HG03045 (cell line): ENCODE measurements around the gene NEDD4.
"Not testable (repeated sequence)": the region's sequence is repeated elsewhere in the genome, so short reads cannot be mapped to it uniquely, and the experiment has no call there.

ENCODE experiments used
- ATAC-seq: cut with Tn5 transposase; IDR thresholded peaks from one replicate; pipeline ENCODE4 v1.9.1; 2021; ENCODE audit warnings: mild to moderate bottlenecking, moderate library complexity; ENCODE audit not compliant: unreplicated experiment

NEDD4 gene

DNA sequence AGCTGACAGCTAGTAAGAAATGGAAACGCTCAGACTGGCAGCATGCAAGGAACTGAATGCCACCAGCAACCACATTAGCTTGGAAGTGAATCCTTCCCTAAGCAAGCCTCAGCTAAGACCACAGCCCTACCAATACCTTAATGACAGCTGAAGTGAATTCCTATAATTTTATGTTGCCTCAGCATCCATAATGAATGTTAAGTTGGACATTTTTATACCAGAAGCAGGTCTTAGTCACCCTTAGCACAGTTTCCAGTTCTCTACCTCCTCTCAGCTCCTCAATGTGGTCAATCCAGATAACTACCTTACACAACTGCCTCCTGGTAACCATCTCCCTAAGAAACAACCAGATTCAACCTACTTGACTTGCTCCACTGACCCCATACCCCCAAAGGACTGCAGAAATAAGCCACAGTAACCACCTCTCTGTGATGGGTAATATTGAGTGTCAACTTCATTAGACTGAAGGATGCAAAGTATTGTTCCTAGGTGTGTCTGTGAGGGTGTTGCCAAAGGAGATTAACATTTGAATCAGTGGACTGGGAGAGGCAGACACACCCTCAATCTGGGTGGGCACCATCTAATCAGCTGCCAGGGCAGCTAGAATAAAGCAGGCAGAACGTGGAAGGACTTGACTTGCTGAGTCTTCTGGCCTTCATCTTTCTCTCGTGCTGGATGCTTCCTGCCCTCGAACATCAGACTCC is 33.5 kb downstream of the NEDD4 start:
- ATAC-seq = no peak

DNA sequence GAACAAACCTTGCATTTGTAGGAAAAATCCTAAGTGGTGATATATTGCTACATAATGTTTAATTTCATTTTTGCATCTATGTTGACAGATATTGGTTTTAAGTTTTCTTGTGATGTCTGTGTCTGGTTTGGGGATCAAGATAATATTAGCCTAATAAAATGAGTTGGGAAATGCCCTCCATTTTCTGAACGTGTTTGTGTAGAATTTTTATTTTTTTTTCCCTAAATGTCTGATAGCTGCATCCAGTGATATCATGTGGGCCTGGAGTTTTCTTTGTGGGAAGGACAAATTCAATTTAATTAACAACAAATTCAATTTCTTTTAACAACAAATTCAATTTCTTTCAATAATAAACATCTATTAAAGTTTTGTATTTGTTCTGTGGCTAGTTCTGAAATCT is 35.1 kb downstream of the NEDD4 start:
- ATAC-seq = no peak

DNA sequence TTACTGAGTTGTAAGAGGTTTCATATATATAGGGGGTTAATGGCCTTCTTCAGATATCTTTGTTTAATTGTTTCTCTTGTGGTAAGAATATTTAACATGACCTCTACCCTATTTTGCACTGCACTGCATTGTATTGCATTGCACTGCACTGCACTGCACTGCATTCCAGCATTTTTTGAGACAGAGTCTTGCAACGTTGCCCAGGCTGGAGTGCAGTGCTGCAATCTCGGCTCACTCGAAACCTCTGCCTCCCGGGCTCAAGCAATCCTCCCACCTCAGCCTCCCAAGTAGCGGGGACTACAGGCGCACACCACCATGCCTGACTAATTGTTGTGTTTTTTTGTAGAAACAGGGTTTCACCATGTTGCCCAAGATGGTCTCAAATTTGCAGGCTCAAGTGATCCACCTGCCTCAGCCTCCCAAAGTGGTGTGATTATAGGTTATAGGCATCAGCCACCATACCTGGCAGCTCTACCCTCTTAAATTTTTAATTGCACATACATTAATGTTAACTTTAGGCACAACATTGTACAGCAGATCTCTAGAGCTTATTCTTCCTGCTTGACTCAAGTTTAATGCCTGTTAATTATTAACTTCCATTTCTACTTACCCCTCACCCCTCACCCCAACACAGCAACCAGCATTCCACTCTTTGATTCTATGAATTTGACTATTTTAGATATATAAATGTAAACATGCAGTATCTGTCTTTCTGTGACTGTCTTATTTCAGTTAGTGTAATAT is 38.4 kb downstream of the NEDD4 start:
- ATAC-seq = no peak

DNA sequence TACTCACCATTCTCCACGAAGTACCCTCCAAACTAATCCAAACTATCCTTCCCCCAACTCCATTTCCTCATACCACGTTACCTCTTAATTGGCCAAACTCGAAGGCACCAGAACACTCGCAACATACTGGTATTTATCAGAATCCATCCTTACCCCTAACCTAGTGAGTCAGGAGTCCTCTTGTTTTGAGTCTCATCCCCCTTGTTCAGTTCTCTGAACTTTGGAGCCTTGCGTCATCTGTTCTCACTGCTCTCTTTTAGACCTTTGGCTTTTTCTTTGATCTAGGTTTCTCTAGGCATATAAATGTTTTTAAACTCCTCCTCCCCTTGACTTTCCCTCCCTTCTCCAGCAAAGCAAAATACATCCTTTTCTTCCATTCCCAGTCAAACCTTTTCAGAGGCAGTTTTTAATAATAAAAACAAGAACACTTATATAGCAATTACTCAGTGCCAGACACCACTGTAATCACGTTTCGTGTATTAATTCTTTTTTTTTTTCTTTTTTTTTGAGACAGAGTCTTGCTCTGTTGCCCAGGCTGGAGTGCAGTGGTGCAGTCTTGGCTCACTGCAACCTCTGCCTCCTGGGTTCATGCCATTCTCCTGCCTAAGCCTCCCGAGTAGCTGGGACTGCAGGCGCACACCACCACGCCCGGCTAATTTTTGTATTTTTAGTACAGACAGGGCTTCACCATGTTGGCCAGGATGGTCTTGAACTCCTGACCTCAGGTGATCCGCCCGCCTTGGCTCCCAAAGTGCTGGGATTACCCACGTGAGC is 40.7 kb downstream of the NEDD4 start:
- not testable (repeated sequence) for ATAC-seq

DNA sequence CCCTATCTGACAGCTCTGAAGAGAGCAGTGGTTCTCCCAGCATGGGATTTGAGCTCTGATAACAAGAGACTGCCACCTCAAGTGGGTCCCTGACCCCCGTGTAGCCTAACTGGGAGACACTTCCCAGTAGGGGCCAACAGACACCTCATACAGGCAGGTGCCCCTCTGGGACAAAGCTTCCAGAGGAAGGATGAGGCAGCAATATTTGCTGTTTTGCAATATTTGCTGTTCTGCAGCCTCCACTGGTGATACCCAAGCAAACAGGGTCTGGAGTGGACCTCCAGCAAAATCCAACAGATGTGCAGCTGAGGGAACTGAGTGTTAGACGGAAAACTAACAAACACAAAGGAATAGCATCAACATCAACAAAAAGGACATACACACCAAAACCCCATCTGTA is 48.8 kb downstream of the NEDD4 start:
- ATAC-seq = not testable (repeated sequence)

DNA sequence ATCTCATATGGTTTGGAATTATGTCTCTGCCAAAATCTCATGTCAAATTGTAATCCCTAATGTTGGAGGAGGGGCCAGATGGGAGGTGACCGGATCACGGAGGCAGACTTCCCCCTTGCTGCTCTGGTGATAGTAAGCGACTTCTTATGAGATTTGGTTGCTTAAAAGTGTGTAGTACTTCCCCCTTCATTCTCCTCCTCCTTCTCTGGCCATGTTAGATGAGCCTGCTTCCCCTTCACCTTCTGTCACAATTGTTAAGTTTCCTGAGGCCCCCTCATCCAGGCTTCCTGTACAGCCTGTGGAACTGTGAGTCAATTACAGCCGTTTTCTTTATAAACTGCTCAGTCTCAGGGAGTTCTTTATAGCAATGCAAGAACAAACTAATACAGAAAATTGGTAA is 51.1 kb downstream of the NEDD4 start:
- ATAC-seq = no peak

DNA sequence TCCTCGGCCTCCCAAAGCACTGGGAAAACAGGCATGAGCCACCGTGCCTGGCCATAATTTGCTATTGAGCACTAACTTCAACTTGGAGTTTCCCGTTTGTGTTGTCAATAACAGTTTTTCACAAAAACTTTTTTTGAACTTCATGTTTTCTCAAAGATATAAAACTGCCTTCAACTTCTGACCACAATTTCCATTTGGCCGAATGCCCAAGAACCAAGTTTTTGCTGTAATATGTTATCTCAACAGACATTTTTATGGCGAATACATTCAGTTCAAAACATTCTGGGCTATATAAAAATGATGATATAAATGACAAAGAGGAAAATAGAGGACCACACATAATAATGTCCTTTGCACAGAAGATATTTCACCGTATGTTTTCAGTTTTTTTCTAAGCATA is 56.4 kb downstream of the NEDD4 start:
- ATAC-seq = no peak

DNA sequence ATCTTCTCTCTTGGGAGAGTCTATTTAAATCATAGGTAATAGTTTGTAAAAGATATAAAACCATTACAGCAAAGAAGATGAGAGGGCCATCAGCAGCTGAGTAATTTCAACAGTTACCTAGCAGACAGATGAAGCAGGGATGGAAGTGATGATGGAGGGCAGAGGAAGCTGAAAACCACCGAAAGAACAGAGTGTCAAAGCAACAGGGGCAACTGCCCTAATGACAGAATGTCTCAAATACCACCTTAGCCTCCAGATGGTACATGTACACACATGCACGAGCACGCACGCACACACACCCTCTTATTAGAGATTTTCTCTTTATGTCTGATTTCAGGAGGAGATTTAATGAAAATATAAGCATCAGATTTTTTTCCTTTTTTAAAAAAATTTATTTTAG is 64.5 kb downstream of the NEDD4 start:
- ATAC-seq = no peak

DNA sequence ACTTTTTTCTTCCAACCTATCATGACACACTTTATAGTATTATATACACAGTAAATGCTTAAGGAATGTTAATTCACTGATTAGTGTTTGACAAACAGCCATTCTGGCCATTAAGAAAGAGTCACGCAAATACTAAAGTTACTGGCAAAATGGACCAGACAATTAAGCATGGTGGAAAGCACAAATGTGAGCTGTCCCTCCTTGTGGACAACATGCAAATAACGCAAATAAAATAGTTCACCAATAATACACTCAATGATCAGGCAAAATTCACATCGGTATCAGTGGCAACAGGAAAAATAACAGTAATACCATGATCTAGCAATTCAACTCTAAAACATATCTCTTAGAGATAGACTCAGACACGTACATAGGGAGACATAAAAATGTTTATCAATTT is 71.7 kb downstream of the NEDD4 start:
- ATAC-seq = no peak

DNA sequence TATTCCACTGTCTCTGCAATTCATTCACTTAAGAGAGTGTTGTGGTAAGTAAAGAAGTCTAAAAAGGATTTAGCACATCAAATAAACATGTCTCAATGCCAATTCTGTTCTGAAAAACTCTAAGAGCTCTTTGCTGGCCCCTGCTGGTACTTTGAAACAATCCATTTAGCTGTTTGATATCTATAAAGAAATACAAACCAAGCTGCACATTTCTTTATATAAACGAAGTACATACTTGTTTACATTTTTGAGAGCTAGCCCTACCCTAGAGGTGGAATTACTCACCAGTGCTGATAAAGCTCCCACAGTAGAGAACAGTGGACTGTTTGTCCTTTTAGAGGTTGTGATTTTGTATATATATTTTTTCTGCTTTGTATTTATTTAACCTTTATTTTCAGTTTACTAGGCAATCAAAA is 75.5 kb downstream of the NEDD4 start:
- no peak for ATAC-seq

DNA sequence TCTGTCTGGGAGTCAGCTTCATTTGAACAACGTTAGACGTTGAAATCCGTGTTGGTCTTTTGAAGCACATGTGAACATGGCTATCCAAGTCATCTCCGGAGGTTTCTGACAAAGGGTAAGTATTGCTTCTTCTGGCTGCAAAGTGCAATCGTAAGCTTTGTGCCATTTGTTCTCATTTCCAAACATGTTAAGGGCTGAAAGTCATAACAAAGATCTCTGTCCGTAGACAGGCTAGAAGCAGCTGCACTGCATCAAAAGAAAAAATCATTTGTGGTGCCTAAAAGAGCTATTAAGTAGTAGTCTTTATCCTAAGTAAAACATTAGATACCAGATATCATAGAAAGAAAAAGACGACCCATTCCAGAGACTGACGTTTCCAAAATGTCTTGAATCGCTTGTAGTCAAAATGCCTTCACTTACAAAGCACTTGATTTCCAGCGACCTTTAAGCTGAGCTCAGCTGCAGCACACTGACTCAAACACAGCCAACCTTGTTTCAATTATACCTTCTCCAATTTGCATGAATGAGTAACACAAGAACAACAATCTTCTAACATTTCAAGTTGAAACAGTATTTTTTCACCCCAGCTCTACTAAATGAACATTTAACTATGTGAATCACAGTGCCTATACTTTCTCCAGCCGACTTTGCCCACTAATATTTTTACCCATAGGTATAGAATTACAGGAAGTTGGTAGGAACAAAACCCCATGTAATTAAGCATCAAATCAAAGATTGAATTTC is 76.6 kb downstream of the NEDD4 start:
- no peak for ATAC-seq

DNA sequence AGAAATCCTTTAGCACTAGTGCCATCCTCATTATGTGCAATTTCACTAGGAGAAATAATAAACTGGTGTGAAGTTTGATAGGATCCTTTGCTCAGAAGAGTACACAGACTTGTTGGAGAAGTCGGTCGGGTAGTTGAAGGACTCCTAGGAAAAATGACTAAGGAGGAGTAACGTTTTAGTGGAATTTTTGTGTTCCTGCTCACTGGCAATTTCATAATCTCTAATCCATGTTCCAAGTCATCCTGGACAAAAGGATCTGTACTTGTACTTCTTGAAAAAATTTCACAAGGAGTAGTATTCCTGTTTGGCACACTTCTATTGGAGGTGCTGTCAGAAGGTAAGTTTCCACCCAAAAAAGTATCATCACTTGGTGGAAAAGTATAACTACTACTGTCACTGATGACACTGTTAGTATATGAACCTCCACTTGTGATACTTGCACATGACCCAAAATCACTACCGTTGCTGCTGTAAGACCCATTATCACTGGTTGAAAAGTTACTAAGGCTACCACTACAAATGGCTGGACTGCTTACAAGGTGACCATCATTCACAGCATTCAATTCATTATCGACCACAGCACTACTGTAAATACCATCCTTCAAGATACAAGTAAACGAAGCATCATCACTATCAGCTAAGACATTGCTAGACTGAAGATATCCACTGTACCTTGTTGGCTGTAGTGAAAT is 77.4 kb downstream of the NEDD4 start:
- no peak for ATAC-seq

DNA sequence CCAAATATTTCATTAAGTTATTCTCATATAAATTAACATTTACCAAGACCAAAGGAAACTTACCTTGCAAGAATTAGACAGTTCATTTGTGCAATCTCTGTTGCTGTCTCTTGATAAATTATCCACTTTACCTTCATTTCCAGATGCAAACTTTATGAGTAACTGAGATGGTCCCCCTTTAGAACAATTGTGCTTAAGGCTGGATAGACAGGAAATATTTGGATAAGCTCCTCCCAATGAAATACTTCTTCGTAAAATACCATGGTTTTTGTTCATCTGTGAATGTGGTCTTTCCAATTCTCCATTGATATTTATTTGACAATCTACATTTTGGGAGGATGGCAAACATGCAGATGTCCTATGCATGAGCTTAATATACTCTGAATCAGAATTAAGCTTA is 78.2 kb downstream of the NEDD4 start:
- ATAC-seq = no peak

DNA sequence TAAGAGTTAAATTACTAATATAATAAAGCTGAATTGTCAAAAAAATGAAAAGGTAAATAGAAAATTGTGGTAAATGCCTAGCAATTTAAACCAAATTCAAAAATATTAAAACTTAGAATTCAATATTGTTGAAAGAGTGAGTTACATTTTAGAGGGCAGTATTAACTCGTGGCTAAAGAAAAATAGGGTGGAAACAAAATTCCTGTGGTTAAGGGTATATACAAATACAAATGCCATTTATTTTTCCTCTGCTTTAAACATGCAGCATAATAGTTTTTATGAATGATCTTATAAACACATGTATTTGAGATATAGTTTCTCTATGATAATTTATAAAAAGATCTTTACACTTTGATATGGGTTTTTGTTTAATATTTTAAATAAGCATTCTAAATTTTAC is 79.0 kb downstream of the NEDD4 start:
- no peak for ATAC-seq

DNA sequence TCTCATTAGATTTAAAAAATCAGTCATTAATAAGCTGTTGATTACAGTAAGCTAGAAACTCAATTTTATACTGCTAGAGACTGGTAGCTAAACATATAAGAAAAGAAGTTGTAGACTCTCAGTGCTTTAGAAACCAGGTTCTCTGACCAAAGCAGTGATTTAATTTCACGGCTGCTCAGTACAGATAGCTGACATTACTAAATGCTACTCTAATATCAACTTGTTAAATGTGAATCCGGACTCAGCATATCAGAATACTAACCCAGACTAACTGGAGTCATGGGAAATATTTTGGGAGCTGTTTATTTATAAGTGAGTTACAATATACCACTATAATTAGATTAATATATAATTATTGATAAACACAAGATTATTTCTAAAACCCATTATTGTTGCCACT is 80.4 kb downstream of the NEDD4 start:
- no peak for ATAC-seq

DNA sequence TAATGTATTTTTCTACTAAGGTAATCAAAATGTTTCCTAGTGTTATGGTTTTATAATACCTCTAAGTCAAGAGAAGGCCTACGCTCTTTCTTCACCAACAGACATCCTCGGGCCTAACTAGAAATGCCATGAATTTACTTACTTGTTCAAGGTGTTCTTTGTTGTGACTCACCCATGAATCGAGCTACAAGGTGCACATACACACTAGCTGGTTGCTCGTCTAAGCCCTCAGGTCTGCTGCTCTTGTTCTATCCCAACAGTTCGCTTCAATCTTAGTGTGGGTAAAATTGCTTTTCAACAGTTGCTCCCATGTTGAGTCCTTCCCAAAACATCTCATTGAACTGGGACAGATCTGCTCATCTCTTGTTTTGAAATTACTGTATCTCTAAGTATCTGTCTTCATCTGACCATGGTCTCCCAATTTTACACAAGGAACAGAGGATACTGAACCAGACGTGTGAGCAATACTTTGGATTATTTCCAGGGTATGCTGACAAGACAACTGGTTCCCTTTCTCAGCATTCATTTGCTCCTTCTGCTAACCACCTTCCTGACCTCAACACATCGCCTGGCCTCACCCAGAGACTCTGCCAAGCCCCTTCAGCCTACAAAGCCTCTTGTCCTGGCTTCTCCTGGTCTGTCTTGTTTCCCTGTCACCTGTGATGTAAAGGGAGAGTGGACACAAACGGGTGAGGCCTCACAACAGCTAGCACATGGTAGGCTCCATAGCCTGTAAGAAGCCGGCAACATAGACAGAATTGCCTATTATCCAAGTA is 84.2 kb downstream of the NEDD4 start:
- ATAC-seq = no peak

DNA sequence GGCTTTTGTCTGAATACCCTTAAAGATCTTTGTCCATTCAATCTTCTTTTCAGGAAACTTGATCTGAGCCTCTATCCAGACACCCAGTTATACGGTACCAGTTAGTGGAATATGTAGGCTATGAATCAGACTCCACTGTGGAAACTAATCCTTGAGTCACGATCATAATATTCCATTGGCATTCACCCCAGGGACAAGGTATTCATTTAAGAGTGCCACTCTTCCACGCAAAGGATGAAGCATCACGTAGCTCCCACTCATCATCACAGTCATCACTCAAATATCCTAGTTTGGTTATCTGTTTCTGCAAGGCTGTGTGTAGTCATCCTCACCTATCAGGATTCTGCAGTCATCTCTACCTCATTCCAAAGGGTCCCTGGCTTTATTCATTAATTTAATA is 85.6 kb downstream of the NEDD4 start:
- ATAC-seq = no peak

DNA sequence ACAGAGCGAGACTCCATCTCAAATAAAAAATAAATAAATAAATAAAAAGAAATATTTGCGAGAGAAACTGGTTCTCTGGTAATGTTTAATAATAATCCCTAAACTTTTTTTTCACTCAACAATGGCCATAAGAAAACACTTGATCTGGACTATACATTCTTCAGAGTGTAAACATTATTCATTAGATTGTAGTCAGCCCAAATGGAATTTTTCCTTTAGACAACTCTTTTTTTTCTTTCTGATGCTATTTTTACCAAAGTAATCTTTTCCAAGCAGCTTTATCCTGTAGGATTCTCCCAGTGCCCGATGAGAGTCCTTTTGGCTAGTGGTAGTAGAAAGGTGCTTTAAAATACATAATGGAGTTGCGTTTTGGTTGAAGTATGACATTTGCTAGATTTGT is 90.4 kb downstream of the NEDD4 start:
- ATAC-seq = no peak

DNA sequence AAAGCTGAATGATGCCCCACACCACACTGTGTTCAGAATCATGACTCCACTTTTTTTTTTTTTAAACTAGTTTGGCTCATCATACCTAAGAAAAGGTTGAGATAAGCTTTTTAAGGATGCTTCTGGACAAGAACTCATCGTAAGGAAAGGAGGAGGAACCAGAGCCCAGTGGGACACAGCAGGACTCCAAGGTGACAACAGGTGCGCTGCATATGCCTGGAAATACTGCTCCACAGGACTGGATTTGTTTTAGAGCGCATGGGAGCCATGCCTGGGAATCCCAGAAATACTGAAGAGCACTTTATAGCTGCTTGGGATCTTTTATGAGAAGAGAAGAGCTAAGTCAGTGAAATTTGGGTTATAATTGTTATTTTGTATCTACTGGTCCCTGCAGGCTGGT is 93.4 kb downstream of the NEDD4 start:
- no peak for ATAC-seq

DNA sequence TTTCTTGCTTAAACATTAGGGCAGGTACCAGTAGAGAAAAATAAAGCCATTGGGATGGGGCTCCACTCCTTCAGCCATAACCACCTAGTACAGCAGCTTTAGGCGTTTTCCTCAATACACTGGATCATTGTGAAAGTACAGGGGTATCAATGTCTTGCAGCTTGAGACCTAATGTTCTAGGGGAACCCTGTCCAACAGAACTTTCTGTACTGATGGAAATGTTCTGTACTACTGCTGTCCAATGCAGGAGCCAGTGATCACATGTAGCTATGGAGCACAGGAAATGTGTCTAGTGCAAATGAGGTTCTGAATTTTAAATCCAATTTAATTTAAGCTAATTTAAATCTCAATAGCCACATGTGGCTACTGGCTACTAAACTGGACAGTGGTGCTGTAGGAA is 93.9 kb downstream of the NEDD4 start:
- ATAC-seq = no peak
